ENCODE results near the gene TP63.

Gene TP63

GRCh38 chr3:189790658-189791057 is 159.5 kb downstream of the TP63 start:
- no peak overlapping the region for H3K4me3 ChIP-seq (ENCODE audit: control insufficient read depth, low read depth, low read length)
- no peak for DNase-seq (ENCODE audit: low read depth)
- TF ChIP-seq, protein P1, sequence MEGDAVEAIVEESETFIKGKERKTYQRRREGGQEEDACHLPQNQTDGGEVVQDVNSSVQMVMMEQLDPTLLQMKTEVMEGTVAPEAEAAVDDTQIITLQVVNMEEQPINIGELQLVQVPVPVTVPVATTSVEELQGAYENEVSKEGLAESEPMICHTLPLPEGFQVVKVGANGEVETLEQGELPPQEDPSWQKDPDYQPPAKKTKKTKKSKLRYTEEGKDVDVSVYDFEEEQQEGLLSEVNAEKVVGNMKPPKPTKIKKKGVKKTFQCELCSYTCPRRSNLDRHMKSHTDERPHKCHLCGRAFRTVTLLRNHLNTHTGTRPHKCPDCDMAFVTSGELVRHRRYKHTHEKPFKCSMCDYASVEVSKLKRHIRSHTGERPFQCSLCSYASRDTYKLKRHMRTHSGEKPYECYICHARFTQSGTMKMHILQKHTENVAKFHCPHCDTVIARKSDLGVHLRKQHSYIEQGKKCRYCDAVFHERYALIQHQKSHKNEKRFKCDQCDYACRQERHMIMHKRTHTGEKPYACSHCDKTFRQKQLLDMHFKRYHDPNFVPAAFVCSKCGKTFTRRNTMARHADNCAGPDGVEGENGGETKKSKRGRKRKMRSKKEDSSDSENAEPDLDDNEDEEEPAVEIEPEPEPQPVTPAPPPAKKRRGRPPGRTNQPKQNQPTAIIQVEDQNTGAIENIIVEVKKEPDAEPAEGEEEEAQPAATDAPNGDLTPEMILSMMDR (IDR thresholded peaks at IDR 0.05; ENCODE audit: control insufficient read depth, insufficient read depth, low read depth, low read length, missing control alignments), result no peak

DNA sequence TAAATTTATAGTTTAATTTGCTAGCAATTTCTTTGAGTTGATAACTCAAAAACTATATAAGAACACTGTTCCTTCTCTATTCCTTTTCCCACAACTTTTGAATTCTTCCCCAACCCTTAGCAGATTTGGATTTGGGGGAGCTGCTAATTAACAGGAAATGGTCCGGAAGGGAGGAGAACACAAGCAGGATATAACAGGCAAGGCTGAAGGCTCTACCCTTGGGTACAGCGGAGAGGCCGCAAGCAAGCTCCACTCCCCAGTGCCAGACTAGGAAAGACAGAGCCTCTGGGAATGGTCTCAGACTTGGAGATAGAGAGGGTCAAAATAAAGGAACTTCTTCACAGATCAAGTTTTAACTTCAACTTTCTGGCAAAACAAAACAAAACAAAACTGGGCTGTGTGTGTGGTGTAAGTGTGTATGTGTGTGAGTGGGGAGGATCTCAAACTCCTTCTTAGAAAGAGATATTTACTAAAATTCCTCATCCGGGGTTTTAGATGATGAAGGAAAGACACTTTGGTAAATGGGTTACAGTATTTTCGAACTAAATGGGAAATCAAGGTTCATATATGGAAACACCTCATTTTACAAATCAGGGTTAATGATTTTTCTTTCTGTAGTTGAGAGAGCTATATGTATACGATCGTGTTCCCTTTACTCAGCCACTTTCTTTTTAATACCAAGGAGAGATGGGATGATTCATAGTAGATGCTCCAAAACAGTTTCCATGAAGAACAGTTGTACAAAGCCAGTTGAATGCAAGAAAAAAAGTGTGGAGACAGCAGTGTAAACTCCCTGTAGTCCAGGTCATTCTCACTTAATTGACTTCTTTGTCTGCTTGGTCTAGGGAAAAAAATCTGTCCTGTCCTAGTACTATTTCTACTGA is 161.1 kb downstream of the TP63 start:
- H3K4me3 ChIP-seq (ENCODE audit: control insufficient read depth, low read depth, low read length), result no peak overlapping the region
- DNase-seq (ENCODE audit: low read depth), result no peak
- TF ChIP-seq, protein P1 (IDR thresholded peaks at IDR 0.05; ENCODE audit: control insufficient read depth, insufficient read depth, low read depth, low read length, missing control alignments), result no peak

DNA sequence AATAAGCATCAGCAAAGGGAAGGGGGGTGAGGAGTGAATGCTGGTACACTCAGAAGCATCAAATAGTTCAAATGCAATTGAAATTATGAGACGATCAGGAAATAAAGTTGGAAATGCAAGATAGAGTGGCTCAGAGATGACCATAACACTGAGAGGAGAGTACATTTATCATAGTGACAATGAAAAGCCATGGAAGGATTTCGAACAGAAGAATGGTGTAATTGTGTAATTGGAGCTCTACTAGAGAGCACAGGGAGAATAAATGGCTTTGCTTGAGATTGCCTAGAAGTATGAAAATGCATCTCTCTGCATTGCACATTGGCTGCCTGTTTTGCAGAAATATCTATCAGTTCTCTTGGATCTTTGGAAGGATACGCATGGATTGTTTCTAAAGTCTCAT is 163.3 kb downstream of the TP63 start:
- no peak for DNase-seq (ENCODE audit: low read depth)
- TF ChIP-seq, protein P1 (IDR thresholded peaks at IDR 0.05; ENCODE audit: control insufficient read depth, insufficient read depth, low read depth, low read length, missing control alignments), result no peak
- H3K4me3 ChIP-seq (ENCODE audit: control insufficient read depth, low read depth, low read length), result no peak overlapping the region

DNA sequence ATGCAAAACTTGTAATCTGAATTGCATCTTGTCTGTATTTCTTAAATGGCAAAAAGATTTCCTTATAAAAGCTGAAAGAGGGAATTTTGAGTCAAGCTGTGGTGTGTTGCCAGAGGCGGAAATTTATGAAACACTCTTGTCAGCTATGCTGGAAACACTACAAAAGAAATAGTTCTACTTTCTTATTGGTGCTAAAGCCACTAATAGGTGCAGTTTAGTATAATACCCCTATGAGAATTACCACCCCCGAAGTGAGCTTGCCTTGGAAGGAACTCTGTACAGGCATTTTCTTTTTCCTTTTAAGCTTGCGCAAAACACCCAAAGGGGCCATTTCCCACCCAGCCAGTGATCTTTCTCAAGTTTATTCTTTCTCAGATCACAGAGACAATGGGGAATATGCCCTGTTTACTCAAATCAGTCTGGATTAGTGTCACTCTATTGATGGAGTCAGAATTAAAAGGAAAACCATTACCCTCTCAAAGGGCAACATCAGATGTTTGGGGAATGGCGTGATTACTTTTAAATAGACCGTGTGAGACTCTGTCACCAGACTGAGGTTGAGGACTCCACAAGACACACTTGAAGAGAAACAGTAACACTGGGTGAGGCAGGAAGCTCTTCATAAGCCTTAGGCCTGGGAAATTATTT is 166.0 kb downstream of the TP63 start:
- no peak overlapping the region for H3K4me3 ChIP-seq (ENCODE audit: control insufficient read depth, low read depth, low read length)
- TF ChIP-seq, protein P1 (IDR thresholded peaks at IDR 0.05; ENCODE audit: control insufficient read depth, insufficient read depth, low read depth, low read length, missing control alignments), result no peak
- DNase-seq (ENCODE audit: low read depth), result no peak

DNA sequence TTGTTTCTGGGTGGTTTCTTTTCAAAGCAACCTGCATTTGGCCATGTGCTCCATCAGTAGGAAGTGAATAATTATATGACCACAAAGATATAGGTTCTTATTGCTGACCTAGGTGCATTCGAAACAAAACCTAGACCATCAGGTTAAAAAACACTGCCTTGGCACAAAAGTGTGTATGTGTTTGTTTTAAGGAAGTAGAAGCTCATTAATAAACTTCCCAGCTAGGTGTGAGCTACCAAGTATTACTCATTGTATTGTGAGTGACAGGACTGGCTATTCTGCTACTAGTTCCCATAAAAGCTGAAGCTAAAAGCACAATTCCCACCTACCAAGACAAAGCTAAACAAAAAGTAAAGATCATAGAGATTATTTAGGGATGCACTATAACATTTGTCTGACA is 168.2 kb downstream of the TP63 start:
- H3K4me3 ChIP-seq (ENCODE audit: control insufficient read depth, low read depth, low read length), result no peak overlapping the region
- DNase-seq (ENCODE audit: low read depth), result no peak
- TF ChIP-seq, protein P1 (IDR thresholded peaks at IDR 0.05; ENCODE audit: control insufficient read depth, insufficient read depth, low read depth, low read length, missing control alignments), result no peak

DNA sequence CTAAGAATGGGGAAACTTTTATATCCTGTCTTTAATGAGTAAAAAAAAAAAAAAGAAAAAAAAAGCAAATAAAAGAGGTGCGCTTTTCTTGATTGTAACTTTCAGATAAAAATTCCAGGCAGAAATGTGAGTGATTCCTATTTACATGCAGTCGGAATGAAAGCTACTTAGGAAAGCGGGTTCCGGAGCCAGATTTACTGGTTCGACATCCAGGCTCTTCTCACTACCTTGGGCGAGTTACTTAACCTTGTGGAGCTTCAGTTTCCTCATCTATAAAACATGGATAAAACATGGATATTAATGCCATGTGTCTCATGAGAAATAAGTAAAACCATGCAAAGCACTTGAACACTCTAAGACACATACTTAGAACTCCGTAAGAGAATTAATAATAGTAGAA is 169.2 kb downstream of the TP63 start:
- DNase-seq (ENCODE audit: low read depth), result no peak
- TF ChIP-seq, protein P1 (IDR thresholded peaks at IDR 0.05; ENCODE audit: control insufficient read depth, insufficient read depth, low read depth, low read length, missing control alignments), result no peak

More for the DNA sequence above, 169.2 kb downstream of the TP63 start:
- H3K4me3 ChIP-seq (ENCODE audit: control insufficient read depth, low read depth, low read length), result no peak overlapping the region
